NCI-H774 (cell line): ENCODE measurements around the gene COQ8A.

ENCODE experiments used
- DNase-seq: peaks from one replicate; lab custom pipeline; 2025; lab: John Stamatoyannopoulos, UW

COQ8A gene

GRCh38 chr1:227009937-227010336, 69.8 kb downstream of the COQ8A start:
- no peak for DNase-seq

- DNase-seq = no peak
These were observed 70.6 kb downstream of the COQ8A start for GRCh38 chr1:227010645-227011044.

DNA sequence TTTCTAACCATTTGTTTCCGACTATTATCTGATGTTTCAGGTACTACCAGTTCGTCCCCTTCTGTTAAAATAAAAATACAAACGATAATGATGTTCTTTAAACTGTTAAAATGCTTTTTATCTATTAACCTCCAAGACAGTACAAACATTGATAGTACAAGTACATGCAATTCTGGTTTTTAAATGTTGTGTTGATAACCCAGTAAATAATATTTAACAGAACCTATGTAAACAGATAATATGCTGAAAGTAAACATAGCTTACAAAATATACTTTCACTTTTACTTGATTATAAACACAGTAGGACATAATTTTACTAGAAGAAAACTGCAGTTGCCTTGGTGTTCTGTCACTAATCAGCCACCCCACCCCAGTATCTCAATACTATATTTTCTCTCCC, 76.9 kb downstream of the COQ8A start:
- no peak for DNase-seq

GRCh38 chr1:227032396-227032795, 92.3 kb downstream of the COQ8A start:
- DNase-seq = no peak

- DNase-seq = no peak
These were observed 93.8 kb downstream of the COQ8A start for GRCh38 chr1:227033880-227034279.

- DNase-seq = no peak
These were observed 95.2 kb downstream of the COQ8A start for GRCh38 chr1:227035316-227035715.

GRCh38 chr1:227037121-227037520, 97.0 kb downstream of the COQ8A start:
- no peak for DNase-seq
